Thymus (tissue), 11 donors: ENCODE data around the gene EPHA8. TPM values are rescaled to one million over a fixed set of nuclear protein-coding genes. Genes with fewer than 3 reads are reported as not detected.
A peak's percentile ranks its signal among the peaks of the same experiment; 100 is the strongest.

Experiments used
- DNase-seq, 9 donors: peaks; one replicate each; pipeline ENCODE4 v3.0.0-alpha.2; 2013; ENCODE audit warnings: low spot score in 9 of 9, low read depth in 6 of 9, missing footprints in 1 of 9
- H3K27ac ChIP-seq, 2 donors: one replicate each; pipeline ENCODE4 v1.5.1; 2013; ENCODE audit warnings: control low read depth in 1 of 2, low read depth in 1 of 2, low read length in 1 of 2, mild to moderate bottlenecking in 1 of 2, moderate library complexity in 1 of 2
- H3K27me3 ChIP-seq, 2 donors: one replicate each; pipeline ENCODE4 v1.5.1; 2013; ENCODE audit warnings: low read length in 1 of 2; ENCODE audit not compliant: control insufficient read depth in 2 of 2, insufficient read depth in 1 of 2
- H3K36me3 ChIP-seq, 2 donors: one replicate each; pipeline ENCODE4 v1.5.1; 2013; ENCODE audit warnings: low read length in 1 of 2, mild to moderate bottlenecking in 1 of 2, moderate library complexity in 1 of 2; ENCODE audit not compliant: control insufficient read depth in 2 of 2, insufficient read depth in 2 of 2
- H3K4me1 ChIP-seq, 2 donors: one replicate each; pipeline ENCODE4 v1.5.1; 2013; ENCODE audit warnings: low read length in 2 of 2; ENCODE audit not compliant: control insufficient read depth in 2 of 2, insufficient read depth in 2 of 2
- H3K4me3 ChIP-seq, 2 donors: one replicate each; pipeline ENCODE4 v1.5.1; 2013; ENCODE audit warnings: low read length in 2 of 2, control low read depth in 1 of 2, mild to moderate bottlenecking in 1 of 2
- H3K9me3 ChIP-seq, 2 donors: one replicate each; pipeline ENCODE4 v1.5.1; 2013; ENCODE audit warnings: low read length in 1 of 2, mild to moderate bottlenecking in 1 of 2; ENCODE audit not compliant: control insufficient read depth in 2 of 2, insufficient read depth in 1 of 2
- WGBS: extraction: QIAGEN DNeasy Blood & Tissue Kit; methylation state at CpG from one replicate; pipeline ENCODE4 v1.1.7; 2013; 5-methylcytosine and 5-hydroxymethylcytosine counted together
- polyA plus RNA-seq: library from polyadenylated mRNA; stranded (reverse); fragments of 200-250 nt; gene quantifications from one replicate; pipeline ENCODE4 v1.2.3, GENCODE V29; 2013
- total RNA-seq: library from RNA; stranded (reverse); fragments of 120-200 nt; gene quantifications from one replicate; pipeline ENCODE4 v1.2.4, GENCODE V29; 2013
- donor health status: healthy.

The EPHA8 gene
- total and polyA plus RNA-seq, 2 donors: 0.05 TPM; not detected in 1

- Histone ChIP-seq H3K4me3 (no peak overlapping the region), H3K27ac (no peak overlapping the region), H3K9me3 (no peaks in the 10 kb centered on the region), H3K36me3 (peaks cover 12 to 21% of the 10 kb centered on the region in 2 donors), H3K4me1 (no peaks in the 10 kb centered on the region), H3K27me3 (no peaks in the 10 kb centered on the region)
- no peak for DNase-seq
- WGBS: 96% methylated on average over 6 of the region's 6 CpGs
Measured at GRCh38 chr1:22531251-22531650, 32.0 kb upstream of the EPHA8 start.

- Histone ChIP-seq H3K9me3 (no peaks in the 10 kb centered on the region), H3K36me3 (peaks cover 5% of the 10 kb centered on the region in 2 donors)
- 94% methylated on average over 11 of the region's 11 CpGs for WGBS
Measured at GRCh38 chr1:22533244-22533895, 29.9 kb upstream of the EPHA8 start.

GRCh38 chr1:22534951-22535350 lies 28.3 kb upstream of the EPHA8 start:
- H3K27ac ChIP-seq: no peak overlapping the region
- H3K9me3 ChIP-seq: no peaks in the 10 kb centered on the region
- peaks cover 0 to 2% of the 10 kb centered on the region in 2 donors for H3K36me3 ChIP-seq
- H3K4me1 ChIP-seq: peaks cover 13 to 17% of the 10 kb centered on the region in 2 donors
- no peak overlapping the region for H3K4me3 ChIP-seq
- no peaks in the 10 kb centered on the region for H3K27me3 ChIP-seq
- 94% methylated on average over 4 of the region's 4 CpGs for WGBS
- no peak for DNase-seq

More at GRCh38 chr1:22533244-22533895, 29.9 kb upstream of the EPHA8 start:
- H3K27me3 ChIP-seq: no peaks in the 10 kb centered on the region
- no peak overlapping the region for H3K27ac ChIP-seq
- H3K4me1 ChIP-seq: peaks cover 0 to 3% of the 10 kb centered on the region in 2 donors
- H3K4me3 ChIP-seq: no peak overlapping the region
- no peak for DNase-seq

GRCh38 chr1:22535399-22535798 lies 27.9 kb upstream of the EPHA8 start:
- no peak overlapping the region for H3K27ac ChIP-seq
- WGBS: 96% methylated on average over 6 of the region's 6 CpGs
- H3K27me3 ChIP-seq: no peaks in the 10 kb centered on the region
- no peak for DNase-seq
- H3K4me3 ChIP-seq: no peak overlapping the region
- H3K9me3 ChIP-seq: no peaks in the 10 kb centered on the region
- H3K36me3 ChIP-seq: no peaks in the 10 kb centered on the region
- peaks cover 14 to 22% of the 10 kb centered on the region in 2 donors for H3K4me1 ChIP-seq

GRCh38 chr1:22536506-22536905 lies 26.8 kb upstream of the EPHA8 start:
- WGBS: 98% methylated on average over 7 of the region's 7 CpGs
- Histone ChIP-seq H3K9me3 (no peaks in the 10 kb centered on the region), H3K4me3 (no peak overlapping the region), H3K36me3 (no peaks in the 10 kb centered on the region), H3K4me1 (peaks cover 14 to 22% of the 10 kb centered on the region in 2 donors), H3K27me3 (no peaks in the 10 kb centered on the region), H3K27ac (no peak overlapping the region)
- no peak for DNase-seq

GRCh38 chr1:22537441-22538139 lies 25.7 kb upstream of the EPHA8 start:
- no peaks in the 10 kb centered on the region for H3K36me3 ChIP-seq
- WGBS: 90% methylated on average over 13 of the region's 13 CpGs
- no peak overlapping the region for H3K4me3 ChIP-seq
- peaks cover 14 to 22% of the 10 kb centered on the region in 2 donors for H3K4me1 ChIP-seq
- H3K9me3 ChIP-seq: no peaks in the 10 kb centered on the region
- no peaks in the 10 kb centered on the region for H3K27me3 ChIP-seq
- H3K27ac ChIP-seq: no peak overlapping the region
- no peak for DNase-seq

- 19% methylated on average over 16 of the region's 16 CpGs for WGBS
Measured at GRCh38 chr1:22539510-22540118, 23.7 kb upstream of the EPHA8 start.

GRCh38 chr1:22540337-22540736 lies 23.0 kb upstream of the EPHA8 start:
- 93% methylated on average over 5 of the region's 5 CpGs for WGBS
- H3K4me1 ChIP-seq: peaks cover 14 to 22% of the 10 kb centered on the region in 2 donors

More at GRCh38 chr1:22539510-22540118, 23.7 kb upstream of the EPHA8 start:
- Histone ChIP-seq H3K27ac (peak overlapping the region; percentile 8 to 41), H3K4me3 (no peak overlapping the region), H3K36me3 (no peaks in the 10 kb centered on the region), H3K9me3 (no peaks in the 10 kb centered on the region), H3K4me1 (peaks cover 14 to 22% of the 10 kb centered on the region in 2 donors), H3K27me3 (peaks cover 0 to 4% of the 10 kb centered on the region in 2 donors)
- peak in 8 of 9 donors; percentile 5 to 57 (median 22) for DNase-seq

GRCh38 chr1:22542886-22543285 lies 20.4 kb upstream of the EPHA8 start:
- DNase-seq: no peak
- no peak overlapping the region for H3K27ac ChIP-seq
- peaks cover 0 to 30% of the 10 kb centered on the region in 2 donors for H3K27me3 ChIP-seq
- H3K9me3 ChIP-seq: no peaks in the 10 kb centered on the region
- H3K4me1 ChIP-seq: peaks cover 14 to 22% of the 10 kb centered on the region in 2 donors
- WGBS: 94% methylated on average over 9 of the region's 9 CpGs
- no peaks in the 10 kb centered on the region for H3K36me3 ChIP-seq
- H3K4me3 ChIP-seq: no peak overlapping the region

More at GRCh38 chr1:22540337-22540736, 23.0 kb upstream of the EPHA8 start:
- Histone ChIP-seq H3K9me3 (no peaks in the 10 kb centered on the region), H3K27ac (no peak overlapping the region), H3K36me3 (no peaks in the 10 kb centered on the region), H3K4me3 (no peak overlapping the region), H3K27me3 (peaks cover 0 to 11% of the 10 kb centered on the region in 2 donors)
- no peak for DNase-seq
